Naive thymus-derived CD8-positive, alpha-beta T cell (primary cell): ENCODE measurements around the gene SLC2A1. TPM values are rescaled to one million over a fixed set of nuclear protein-coding genes. Genes with fewer than 3 reads are reported as not detected.
A peak's percentile ranks its signal among the peaks of the same experiment; 100 is the strongest.

ENCODE experiments used
- ATAC-seq, 2 donors: fragments of 150-1000 bp; cut with Tn5 transposase in 1 of 2; sonication (Bioruptor Pico), chemical (Tn5 transposase) in 1 of 2; 1 replicate in 1 of 2; 2 replicates in 1 of 2; pipeline ENCODE4 v1.10.0; 2021; ENCODE audit warnings: mild to moderate bottlenecking in 2 of 2, moderate library complexity in 2 of 2
- POLR2A ChIA-PET: fragments of 350-600 bp; sonication (Branson Sonifier 250); formaldehyde crosslinking; loops from one replicate; lab custom pipeline; 2021; ENCODE audit warnings: antibody characterized with exemption; lab: Charles Lee
- DNase-seq, 10 donors: peaks; one replicate each; pipeline versions ENCODE4 v3.0.0 to v3.0.0-alpha.2; 2020 to 2022
- H3K27ac Mint-ChIP-seq, 10 donors: one replicate each; pipeline ENCODE4 v1.8.0; 2020 to 2022; ENCODE audit warnings: mild to moderate bottlenecking in 10 of 10, mixed read lengths in 10 of 10, moderate library complexity in 4 of 10, inconsistent platforms in 1 of 10
- H3K27me3 Mint-ChIP-seq, 5 donors: one replicate each; pipeline ENCODE4 v1.8.0; 2021 to 2022; ENCODE audit warnings: mixed read lengths in 5 of 5
- H3K36me3 Mint-ChIP-seq, 3 donors: one replicate each; pipeline ENCODE4 v1.8.0; 2020 to 2022; ENCODE audit warnings: mixed read lengths in 3 of 3, mild to moderate bottlenecking in 2 of 3, inconsistent platforms in 1 of 3
- H3K4me1 Mint-ChIP-seq, 4 donors: one replicate each; pipeline ENCODE4 v1.8.0; 2021 to 2022; ENCODE audit warnings: mixed read lengths in 4 of 4
- H3K4me3 Mint-ChIP-seq, 10 donors: one replicate each; pipeline ENCODE4 v1.8.0; 2020 to 2022; ENCODE audit warnings: mild to moderate bottlenecking in 10 of 10, mixed read lengths in 10 of 10, moderate library complexity in 6 of 10, inconsistent platforms in 1 of 10
- H3K9me3 Mint-ChIP-seq, 9 donors: one replicate each; pipeline ENCODE4 v1.8.0; 2020 to 2022; ENCODE audit warnings: mixed read lengths in 9 of 9, mild to moderate bottlenecking in 3 of 9, inconsistent platforms in 1 of 9, moderate library complexity in 1 of 9
- polyA plus RNA-seq, 3 donors: library from polyadenylated mRNA; unstranded; fragments of 300-500 nt; fragmentation: Illumina TruSeq; gene quantifications; one replicate each; pipeline ENCODE4 v1.2.3, GENCODE V29; 2021
- total RNA-seq, 8 experiments: library from RNA in 2 of 8; stranded (reverse) in 2 of 8; gene quantifications; one replicate each; pipeline ENCODE4 v1.2.3 and lab custom pipeline; 2021 to 2026

SLC2A1 gene
- total and polyA plus RNA-seq, 5 experiments from 2014 or later: 17.7 to 57.3 (median 22.8) TPM

- no peak for ATAC-seq
- POLR2A ChIA-PET: interaction anchor here (1.5 to 1.6 kb wide), 2 partner anchors 11 to 37 kb away, joined by 3 to 4 read pairs; no protein-coding TSS in a partner anchor
- peak in 1 of 10 donors; percentile 23 for DNase-seq
- peaks cover 12 to 41% (median 27%) of the 10 kb centered on the region in 4 donors for H3K4me1 Mint-ChIP-seq
- peak overlapping the region in 6 of 10 donors; percentile 1 to 95 (median 34) for H3K27ac Mint-ChIP-seq
- no peaks in the 10 kb centered on the region for H3K36me3 Mint-ChIP-seq
- H3K27me3 Mint-ChIP-seq: no peaks in the 10 kb centered on the region
- H3K9me3 Mint-ChIP-seq: no peaks in the 10 kb centered on the region
- H3K4me3 Mint-ChIP-seq: peak overlapping the region in 1 of 10 donors; percentile 4
Measured at GRCh38 chr1:42963378-42964043, 4.8 kb upstream of the SLC2A1 start.

- H3K4me1 Mint-ChIP-seq: peaks cover 12 to 41% (median 27%) of the 10 kb centered on the region in 4 donors
- H3K9me3 Mint-ChIP-seq: no peaks in the 10 kb centered on the region
- H3K36me3 Mint-ChIP-seq: no peaks in the 10 kb centered on the region
- no peak for DNase-seq
- ATAC-seq: no peak
- POLR2A ChIA-PET: interaction anchor here (0.6 to 1.6 kb wide), 4 partner anchors 10 to 50 kb away, joined by 3 to 7 read pairs (median 4); no protein-coding TSS in a partner anchor
- H3K4me3 Mint-ChIP-seq: no peak overlapping the region
- peak overlapping the region in 5 of 10 donors; percentile 1 to 39 (median 28) for H3K27ac Mint-ChIP-seq
- H3K27me3 Mint-ChIP-seq: no peaks in the 10 kb centered on the region
Measured at GRCh38 chr1:42962641-42963377, 4.1 kb upstream of the SLC2A1 start.

- Mint-ChIP-seq H3K36me3 (no peaks in the 10 kb centered on the region), H3K27ac (peak overlapping the region in 4 of 10 donors; percentile 9 to 38 (median 10)), H3K27me3 (no peaks in the 10 kb centered on the region), H3K4me3 (peak overlapping the region in 6 of 10 donors; percentile 9 to 54 (median 32)), H3K4me1 (peaks cover 16 to 50% (median 36%) of the 10 kb centered on the region in 4 donors), H3K9me3 (no peaks in the 10 kb centered on the region)
- POLR2A ChIA-PET: interaction anchor here (0.8 to 6.8 kb wide), 5 partner anchors 10 to 37 kb away, joined by 3 to 56 read pairs (median 4); no protein-coding TSS in a partner anchor
- DNase-seq: no peak
- no peak for ATAC-seq
Measured at GRCh38 chr1:42961312-42962091, 2.8 kb upstream of the SLC2A1 start.

GRCh38 chr1:42960566-42961311, 2.1 kb upstream of the SLC2A1 start:
- peak overlapping the region; percentile 13 to 98 (median 56) for H3K4me3 Mint-ChIP-seq
- H3K27ac Mint-ChIP-seq: peak overlapping the region in 7 of 10 donors; percentile 10 to 83 (median 39)
- DNase-seq: no peak
- POLR2A ChIA-PET: interaction anchor here (1.1 to 6.8 kb wide), 4 partner anchors 9 to 37 kb away, joined by 4 to 56 read pairs (median 17); no protein-coding TSS in a partner anchor
- peaks cover 18 to 54% (median 40%) of the 10 kb centered on the region in 4 donors for H3K4me1 Mint-ChIP-seq
- ATAC-seq: no peak
- H3K27me3 Mint-ChIP-seq: no peaks in the 10 kb centered on the region
- H3K36me3 Mint-ChIP-seq: peaks cover 0 to 2% (median 0%) of the 10 kb centered on the region in 3 donors
- no peaks in the 10 kb centered on the region for H3K9me3 Mint-ChIP-seq

- Mint-ChIP-seq H3K27me3 (no peaks in the 10 kb centered on the region), H3K4me1 (peaks cover 22 to 61% (median 47%) of the 10 kb centered on the region in 4 donors), H3K4me3 (peak overlapping the region in 9 of 10 donors; percentile 6 to 99 (median 55)), H3K27ac (peak overlapping the region in 5 of 10 donors; percentile 38 to 98 (median 66)), H3K36me3 (peaks cover 0 to 5% (median 0%) of the 10 kb centered on the region in 3 donors), H3K9me3 (no peaks in the 10 kb centered on the region)
- DNase-seq: no peak
- POLR2A ChIA-PET: interaction anchor here (0.9 to 6.8 kb wide), 9 partner anchors 8 to 47 kb away, joined by 3 to 56 read pairs (median 4); no protein-coding TSS in a partner anchor
- ATAC-seq: no peak
Measured at GRCh38 chr1:42960122-42960390, 1.4 kb upstream of the SLC2A1 start.

GRCh38 chr1:42957880-42958487, 684 bp downstream of the SLC2A1 start:
- Mint-ChIP-seq H3K36me3 (peaks cover 0 to 7% (median 0%) of the 10 kb centered on the region in 3 donors), H3K27me3 (no peaks in the 10 kb centered on the region), H3K9me3 (no peaks in the 10 kb centered on the region), H3K27ac (peak overlapping the region in 9 of 10 donors; percentile 79 to 96 (median 94)), H3K4me3 (peak overlapping the region; percentile 90 to 97 (median 93)), H3K4me1 (peaks cover 21 to 71% (median 59%) of the 10 kb centered on the region in 4 donors)
- POLR2A ChIA-PET: interaction anchor here (1.3 to 6.8 kb wide), 9 partner anchors 11 to 35 kb away, joined by 3 to 56 read pairs (median 7); no protein-coding TSS in a partner anchor
- ATAC-seq: peak; percentile 42 to 46
- DNase-seq: peak; percentile 35 to 79 (median 56)

GRCh38 chr1:42957229-42957879, 1.3 kb downstream of the SLC2A1 start:
- ATAC-seq (no peak), DNase-seq (no peak)
- Mint-ChIP-seq H3K27ac (peak overlapping the region; percentile 79 to 96 (median 93)), H3K36me3 (peaks cover 0 to 7% (median 0%) of the 10 kb centered on the region in 3 donors), H3K9me3 (no peaks in the 10 kb centered on the region), H3K27me3 (no peaks in the 10 kb centered on the region), H3K4me3 (peak overlapping the region; percentile 90 to 97 (median 92)), H3K4me1 (peaks cover 21 to 71% (median 65%) of the 10 kb centered on the region in 4 donors)
- POLR2A ChIA-PET: interaction anchor here (0.9 to 6.8 kb wide), 8 partner anchors 10 to 35 kb away, joined by 3 to 56 read pairs (median 6); no protein-coding TSS in a partner anchor

GRCh38 chr1:42956739-42957138, 1.9 kb downstream of the SLC2A1 start:
- POLR2A ChIA-PET: interaction anchor here (0.9 to 6.8 kb wide), 8 partner anchors 10 to 34 kb away, joined by 3 to 56 read pairs (median 6); no protein-coding TSS in a partner anchor
- H3K27ac Mint-ChIP-seq: peak overlapping the region; percentile 79 to 96 (median 93)

GRCh38 chr1:42955311-42956063, 3.2 kb downstream of the SLC2A1 start:
- Mint-ChIP-seq H3K27me3 (no peaks in the 10 kb centered on the region), H3K4me1 (peaks cover 29 to 76% (median 73%) of the 10 kb centered on the region in 4 donors), H3K27ac (peak overlapping the region; percentile 53 to 95 (median 89)), H3K36me3 (peaks cover 0 to 17% (median 0%) of the 10 kb centered on the region in 3 donors), H3K9me3 (no peaks in the 10 kb centered on the region), H3K4me3 (peak overlapping the region; percentile 66 to 92 (median 81))
- no peak for ATAC-seq
- DNase-seq: no peak
- POLR2A ChIA-PET: interaction anchor here (0.9 to 6.8 kb wide), 7 partner anchors 8 to 189 kb away, joined by 3 to 56 read pairs (median 3); partner anchors contain the start of genes C1orf50 and P3H1

More at GRCh38 chr1:42956739-42957138, 1.9 kb downstream of the SLC2A1 start:
- H3K27me3 Mint-ChIP-seq: no peaks in the 10 kb centered on the region
- ATAC-seq (no peak), DNase-seq (no peak)
- peaks cover 26 to 75% (median 69%) of the 10 kb centered on the region in 4 donors for H3K4me1 Mint-ChIP-seq
- peaks cover 0 to 9% (median 0%) of the 10 kb centered on the region in 3 donors for H3K36me3 Mint-ChIP-seq
- H3K4me3 Mint-ChIP-seq: peak overlapping the region; percentile 90 to 97 (median 92)
- no peaks in the 10 kb centered on the region for H3K9me3 Mint-ChIP-seq
